Hepatocyte (in vitro differentiated cells): ENCODE results near the gene PODXL2. TPM values are rescaled to one million over a fixed set of nuclear protein-coding genes. Genes with fewer than 3 reads are reported as not detected.

ENCODE experiments used
- DNase-seq: peaks from one replicate; pipeline ENCODE4 v3.0.0-alpha.2; 2016; ENCODE audit warnings: low spot score
- H2AFZ ChIP-seq: fragments of 200-600 bp; sonication (generic); 2 replicates; pipeline ENCODE4 v1.6.0; 2016; ENCODE audit warnings: antibody characterized with exemption, mild to moderate bottlenecking
- H3K27ac ChIP-seq: fragments of 200-600 bp; sonication (generic); 2 replicates; pipeline ENCODE4 v1.5.1; 2016; ENCODE audit warnings: mild to moderate bottlenecking
- H3K27me3 ChIP-seq: fragments of 200-600 bp; sonication (generic); 2 replicates; pipeline ENCODE4 v1.6.1; 2016
- H3K36me3 ChIP-seq: fragments of 200-600 bp; sonication (generic); replicated peaks from 2 replicates; pipeline ENCODE4 v1.5.1; 2016; ENCODE audit warnings: low read depth; ENCODE audit not compliant: insufficient read depth
- H3K4me1 ChIP-seq: fragments of 200-600 bp; sonication (generic); 2 replicates; pipeline ENCODE4 v1.5.1; 2016; ENCODE audit warnings: mild to moderate bottlenecking, moderate library complexity; ENCODE audit not compliant: insufficient read depth
- H3K4me2 ChIP-seq: fragments of 200-600 bp; sonication (generic); 2 replicates; pipeline ENCODE4 v1.6.0; 2016
- H3K4me3 ChIP-seq: fragments of 200-600 bp; sonication (generic); 2 replicates; pipeline ENCODE4 v1.5.1; 2016; ENCODE audit warnings: mild to moderate bottlenecking
- H3K79me2 ChIP-seq: fragments of 200-600 bp; sonication (generic); 2 replicates; pipeline ENCODE4 v1.6.0; 2017; ENCODE audit warnings: mild to moderate bottlenecking
- H3K9me2 ChIP-seq: fragments of 200-600 bp; sonication (generic); replicated peaks from 2 replicates; pipeline ENCODE4 v1.6.0; 2017; ENCODE audit warnings: mild to moderate bottlenecking; ENCODE audit not compliant: insufficient read depth
- H3K9me3 ChIP-seq: fragments of 200-600 bp; sonication (generic); 2 replicates; pipeline ENCODE4 v1.5.1; 2016; ENCODE audit warnings: low read depth, mild to moderate bottlenecking
- H4K20me1 ChIP-seq: fragments of 200-600 bp; sonication (generic); 2 replicates; pipeline ENCODE4 v1.6.0; 2016; ENCODE audit warnings: mild to moderate bottlenecking; ENCODE audit not compliant: insufficient read depth, poor library complexity, severe bottlenecking
- EZH2 ChIP-seq: fragments of 200-600 bp; sonication (generic); IDR thresholded peaks from 2 replicates; pipeline ENCODE4 v1.6.1; 2016; ENCODE audit warnings: antibody characterized with exemption, mild to moderate bottlenecking, borderline replicate concordance
- EZH2phosphoT487 ChIP-seq: fragments of 200-600 bp; sonication (generic); IDR thresholded peaks from one replicate; pipeline ENCODE4 v1.6.1; 2018; ENCODE audit warnings: antibody characterized with exemption, mild to moderate bottlenecking, low read depth, moderate library complexity; ENCODE audit not compliant: unreplicated experiment, severe bottlenecking
- WGBS: methylation state at CpG from one replicate; pipeline ENCODE4 v1.1.6; 2016; ENCODE audit warnings: low lambda C conversion rate; ENCODE audit errors: missing lambda C conversion rate; 5-methylcytosine and 5-hydroxymethylcytosine counted together
- polyA plus RNA-seq: library from polyadenylated mRNA; unstranded; fragments of >200 nt; fragmentation: Nextera tagmentation; extraction: Ambion mirVana; gene quantifications from 2 replicates; pipeline ENCODE4 v1.2.1, GENCODE V29; 2016
- total RNA-seq: library from RNA; depleted of rRNA; stranded (reverse); fragments of >200 nt; gene quantifications from 2 replicates; pipeline ENCODE4 v1.2.3, GENCODE V29; 2014
- TF ChIP-seq, protein P1 (sequence below): fragments of 200-600 bp; sonication (generic); IDR thresholded peaks from 2 replicates; pipeline ENCODE4 v1.5.1; 2016; ENCODE audit warnings: antibody characterized with exemption, mild to moderate bottlenecking; ENCODE audit not compliant: poor library complexity

The PODXL2 gene
- total and polyA plus RNA-seq, 2 experiments from 2014 or later: 5.1 to 6.4 TPM

- Histone ChIP-seq H3K9me2 (no peaks in the 10 kb centered on the region), H3K27ac (no peak overlapping the region), H3K4me2 (no peak overlapping the region), H3K27me3 (no peaks in the 10 kb centered on the region), H2AFZ (no peak overlapping the region), H3K79me2 (no peaks in the 10 kb centered on the region), H3K9me3 (no peaks in the 10 kb centered on the region), H3K4me1 (peaks cover 5% of the 10 kb centered on the region), H4K20me1 (no peaks in the 10 kb centered on the region), H3K4me3 (no peak overlapping the region), H3K36me3 (no peaks in the 10 kb centered on the region)
- no peak for DNase-seq
- TF ChIP-seq EZH2 (no peak), EZH2phosphoT487 (no peak)
- TF ChIP-seq, protein P1, sequence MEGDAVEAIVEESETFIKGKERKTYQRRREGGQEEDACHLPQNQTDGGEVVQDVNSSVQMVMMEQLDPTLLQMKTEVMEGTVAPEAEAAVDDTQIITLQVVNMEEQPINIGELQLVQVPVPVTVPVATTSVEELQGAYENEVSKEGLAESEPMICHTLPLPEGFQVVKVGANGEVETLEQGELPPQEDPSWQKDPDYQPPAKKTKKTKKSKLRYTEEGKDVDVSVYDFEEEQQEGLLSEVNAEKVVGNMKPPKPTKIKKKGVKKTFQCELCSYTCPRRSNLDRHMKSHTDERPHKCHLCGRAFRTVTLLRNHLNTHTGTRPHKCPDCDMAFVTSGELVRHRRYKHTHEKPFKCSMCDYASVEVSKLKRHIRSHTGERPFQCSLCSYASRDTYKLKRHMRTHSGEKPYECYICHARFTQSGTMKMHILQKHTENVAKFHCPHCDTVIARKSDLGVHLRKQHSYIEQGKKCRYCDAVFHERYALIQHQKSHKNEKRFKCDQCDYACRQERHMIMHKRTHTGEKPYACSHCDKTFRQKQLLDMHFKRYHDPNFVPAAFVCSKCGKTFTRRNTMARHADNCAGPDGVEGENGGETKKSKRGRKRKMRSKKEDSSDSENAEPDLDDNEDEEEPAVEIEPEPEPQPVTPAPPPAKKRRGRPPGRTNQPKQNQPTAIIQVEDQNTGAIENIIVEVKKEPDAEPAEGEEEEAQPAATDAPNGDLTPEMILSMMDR: no peak
- 88% methylated on average over 14 of the region's 14 CpGs for WGBS
Measured at GRCh38 chr3:127669541-127670228, 40.7 kb downstream of the PODXL2 start.

GRCh38 chr3:127670229-127670559, 41.2 kb downstream of the PODXL2 start:
- Histone ChIP-seq H3K4me2 (no peak overlapping the region), H4K20me1 (no peaks in the 10 kb centered on the region), H3K36me3 (no peaks in the 10 kb centered on the region), H3K9me2 (no peaks in the 10 kb centered on the region), H3K4me1 (peaks cover 5% of the 10 kb centered on the region), H2AFZ (no peak overlapping the region), H3K27ac (no peak overlapping the region), H3K4me3 (no peak overlapping the region), H3K9me3 (no peaks in the 10 kb centered on the region), H3K27me3 (no peaks in the 10 kb centered on the region), H3K79me2 (no peaks in the 10 kb centered on the region)
- TF ChIP-seq, protein P1: no peak
- TF ChIP-seq EZH2phosphoT487: no peak
- no peak for TF ChIP-seq EZH2
- 97% methylated on average over 7 of the region's 7 CpGs for WGBS
- no peak for DNase-seq

- H4K20me1 ChIP-seq: no peaks in the 10 kb centered on the region
- H3K27ac ChIP-seq: no peak overlapping the region
- H3K27me3 ChIP-seq: no peaks in the 10 kb centered on the region
- WGBS: 96% methylated on average over 19 of the region's 20 CpGs
- no peak overlapping the region for H2AFZ ChIP-seq
- no peak for DNase-seq
- H3K36me3 ChIP-seq: no peaks in the 10 kb centered on the region
- H3K9me2 ChIP-seq: no peaks in the 10 kb centered on the region
- H3K4me2 ChIP-seq: no peak overlapping the region
- H3K79me2 ChIP-seq: no peaks in the 10 kb centered on the region
- H3K4me1 ChIP-seq: peaks cover 5% of the 10 kb centered on the region
- H3K9me3 ChIP-seq: no peaks in the 10 kb centered on the region
- TF ChIP-seq, protein P1: no peak
- TF ChIP-seq EZH2phosphoT487: no peak
- no peak for TF ChIP-seq EZH2
- no peak overlapping the region for H3K4me3 ChIP-seq
Measured at GRCh38 chr3:127670761-127671522, 42.0 kb downstream of the PODXL2 start.
